HCT116 (cell line): ENCODE results near the gene SCN8A. TPM values are rescaled to one million over a fixed set of nuclear protein-coding genes. Genes with fewer than 3 reads are reported as not detected.

Experiments used
- ATAC-seq: fragments of 200-7000 bp; cut with Tn5 transposase; 2 replicates; pipeline ENCODE4 v1.9.1; 2020; ENCODE audit warnings: mild to moderate bottlenecking, moderate library complexity
- BruUV-seq: library from RNA; stranded (reverse); fragments of 400-500 nt; replicated peaks from 2 replicates; lab custom pipeline; 2021; lab: Mats Ljungman, UMichigan
- CTCF ChIA-PET: fragments of 300-600 bp; sonication (Branson Sonifier 250); formaldehyde crosslinking; loops from one replicate; lab custom pipeline; 2021; ENCODE audit warnings: antibody characterized with exemption; lab: Charles Lee
- POLR2A ChIA-PET: fragments of 300-600, 350-600 bp; sonication (Branson Sonifier 250); formaldehyde crosslinking; loops from one replicate; lab custom pipeline; 2021; ENCODE audit warnings: antibody characterized with exemption; lab: Charles Lee
- RAD21 ChIA-PET, 2 experiments: fragments of 300-600 bp; sonication (Branson Sonifier 250); formaldehyde crosslinking; loops; one replicate each; lab custom pipeline; 2023; ENCODE audit warnings: low total read pairs in 2 of 2; ENCODE audit not compliant: uncharacterized antibody in 2 of 2, unreplicated experiment in 2 of 2, low non-redundant PET in 1 of 2; lab: Charles Lee
- DNase-seq: peaks from one replicate; pipeline ENCODE4 v3.0.0-alpha.2; 2010; ENCODE audit warnings: low read depth, low spot score
- H2AFZ ChIP-seq: fragments of 200-600 bp; shearing (Covaris generic), sonication (generic); 2 replicates; pipeline ENCODE4 v1.6.1; 2017; ENCODE audit warnings: low read depth, mixed run types, mixed read lengths, antibody characterized with exemption, low read length; ENCODE audit not compliant: poor library complexity, severe bottlenecking
- H3K27ac ChIP-seq: 2 replicates; pipeline ENCODE4 v1.5.1; 2012; ENCODE audit warnings: low read depth, low read length
- H3K27me3 ChIP-seq: fragments of 200-600 bp; sonication (generic); 2 replicates; pipeline ENCODE4 v1.6.1; 2016; ENCODE audit warnings: mixed run types, low read length, mixed read lengths; ENCODE audit not compliant: insufficient read depth
- H3K36me3 ChIP-seq, 2 experiments: fragments of 200-500 bp in 1 of 2; fragments of 200-600 bp in 1 of 2; sonication (Bioruptor generic) in 1 of 2; sonication (generic) in 1 of 2; 2 replicates each; pipeline versions ENCODE4 v1.5.1 to v1.6.1; 2014 to 2016; ENCODE audit warnings: low read length in 2 of 2, inconsistent platforms in 1 of 2, mixed read lengths in 1 of 2, mixed run types in 1 of 2; ENCODE audit not compliant: insufficient read depth in 2 of 2, control insufficient read depth in 1 of 2
- H3K4me1 ChIP-seq, 2 experiments: fragments of 200-600 bp in 1 of 2; sonication (generic) in 1 of 2; 2 replicates each; pipeline versions ENCODE4 v1.5.1 to v1.6.1; 2012 to 2017; ENCODE audit warnings: low read length in 2 of 2, inconsistent platforms in 1 of 2, mild to moderate bottlenecking in 1 of 2, mixed read lengths in 1 of 2, mixed run types in 1 of 2, moderate library complexity in 1 of 2; ENCODE audit not compliant: insufficient read depth in 2 of 2, control insufficient read depth in 1 of 2
- H3K4me2 ChIP-seq: fragments of 200-600 bp; sonication (generic); 2 replicates; pipeline ENCODE4 v1.6.1; 2017; ENCODE audit warnings: mixed run types, low read length, mixed read lengths
- H3K4me3 ChIP-seq, 2 experiments: fragments of 200-600 bp in 1 of 2; sonication (generic) in 1 of 2; replicated peaks in 1 of 2; 2 replicates each; pipeline ENCODE4 v1.5.1; 2011 to 2016; ENCODE audit warnings: low read length in 2 of 2, control low read depth in 1 of 2, low read depth in 1 of 2, mild to moderate bottlenecking in 1 of 2, mixed read lengths in 1 of 2, mixed run types in 1 of 2
- H3K79me2 ChIP-seq: fragments of 200-600 bp; sonication (generic); 2 replicates; pipeline ENCODE4 v1.6.1; 2017; ENCODE audit warnings: mild to moderate bottlenecking, mixed run types, low read length, moderate library complexity, mixed read lengths; ENCODE audit not compliant: insufficient read depth
- H3K9ac ChIP-seq: fragments of 200-600 bp; sonication (generic); 2 replicates; pipeline ENCODE4 v1.6.1; 2016; ENCODE audit warnings: low read length, mixed read lengths
- H3K9me2 ChIP-seq: fragments of 200-600 bp; sonication (generic), shearing (Covaris generic); 2 replicates; pipeline ENCODE4 v1.6.1; 2017; ENCODE audit warnings: mixed run types, mild to moderate bottlenecking, moderate library complexity; ENCODE audit not compliant: insufficient read depth
- H3K9me3 ChIP-seq, 2 experiments: fragments of 200-500 bp in 1 of 2; fragments of 200-600 bp in 1 of 2; sonication (Bioruptor generic) in 1 of 2; sonication (generic) in 1 of 2; 2 replicates each; pipeline ENCODE4 v1.6.1; 2014 to 2017; ENCODE audit warnings: low read length in 2 of 2, mixed read lengths in 2 of 2, inconsistent platforms in 1 of 2, low read depth in 1 of 2, mild to moderate bottlenecking in 1 of 2, mixed run types in 1 of 2, moderate library complexity in 1 of 2; ENCODE audit not compliant: control insufficient read depth in 1 of 2, insufficient read depth in 1 of 2
- H4K20me1 ChIP-seq: fragments of 200-600 bp; sonication (generic), shearing (Covaris generic); 2 replicates; pipeline ENCODE4 v1.6.1; 2017; ENCODE audit warnings: mixed run types, mild to moderate bottlenecking, moderate library complexity; ENCODE audit not compliant: insufficient read depth
- ATF3 ChIP-seq: IDR thresholded peaks from 2 replicates; pipeline ENCODE4 v1.6.1; 2012
- CBX3 ChIP-seq: IDR thresholded peaks from 2 replicates; pipeline ENCODE4 v1.6.1; 2012; ENCODE audit warnings: low read depth
- CTCF ChIP-seq, 3 experiments: fragments of 200-600 bp in 1 of 3; sonication (generic) in 1 of 3; IDR thresholded peaks in 2 of 3; conservative IDR thresholded peaks in 1 of 3; 2 replicates each; pipeline ENCODE4 v1.5.1; 2012 to 2017; ENCODE audit warnings: low read depth in 2 of 3, low read length in 2 of 3, antibody characterized with exemption in 1 of 3, borderline replicate concordance in 1 of 3, control low read depth in 1 of 3, mild to moderate bottlenecking in 1 of 3, mixed read lengths in 1 of 3, mixed run types in 1 of 3, moderate library complexity in 1 of 3; ENCODE audit not compliant: insufficient read depth in 1 of 3
- EZH2 ChIP-seq: fragments of 200-600 bp; sonication (generic); IDR thresholded peaks from 2 replicates; pipeline ENCODE4 v1.6.1; 2017; ENCODE audit warnings: antibody characterized with exemption, mixed run types
- EZH2phosphoT487 ChIP-seq: fragments of 200-600 bp; IDR thresholded peaks from 2 replicates; pipeline ENCODE4 v1.6.1; 2018; ENCODE audit warnings: antibody characterized with exemption, borderline replicate concordance
- MAX ChIP-seq: IDR thresholded peaks from 2 replicates; pipeline ENCODE4 v1.6.1; 2012
- POLR2A ChIP-seq: IDR thresholded peaks from 2 replicates; pipeline ENCODE4 v1.7.0; 2011; ENCODE audit warnings: borderline replicate concordance; ENCODE audit not compliant: insufficient read depth, insufficient read length; ENCODE audit errors: extremely low read depth
- RAD21 ChIP-seq: IDR thresholded peaks from 2 replicates; pipeline ENCODE4 v1.6.1; 2012; ENCODE audit warnings: low read depth, mild to moderate bottlenecking
- REST ChIP-seq: IDR thresholded peaks from 2 replicates; pipeline ENCODE4 v1.6.1; 2012; ENCODE audit warnings: low read depth
- SRF ChIP-seq: IDR thresholded peaks from 2 replicates; pipeline ENCODE4 v1.6.1; 2012; ENCODE audit warnings: low read depth
- TCF7L2 ChIP-seq: IDR thresholded peaks from 2 replicates; pipeline ENCODE4 v1.7.0; 2011; ENCODE audit warnings: borderline replicate concordance, inconsistent platforms; ENCODE audit not compliant: insufficient read depth, insufficient read length; ENCODE audit errors: extremely low read depth
- YY1 ChIP-seq: IDR thresholded peaks from 2 replicates; pipeline ENCODE4 v1.6.1; 2011; ENCODE audit warnings: low read length, low read depth, moderate library complexity, mild to moderate bottlenecking; ENCODE audit not compliant: insufficient replicate concordance; ENCODE audit errors: extremely low read depth
- intact Hi-C: fragments of 100-400 bp; cut with micrococcal nuclease; formaldehyde crosslinking; loops from 2 replicates; pipeline ENCODE4 v1.10.0; 2022
- total RNA-seq: library from RNA; stranded (reverse); gene quantifications from one replicate; pipeline ENCODE4 v1.2.1, GENCODE V29; 2021; ENCODE audit not compliant: unreplicated experiment

The SCN8A gene
- total RNA-seq, 1 experiment from 2014 or later = 7.1 TPM

GRCh38 chr12:51832354-51833107 lies 241.5 kb downstream of the SCN8A start:
- no peak for TF ChIP-seq EZH2
- TF ChIP-seq TCF7L2 = no peak
- TF ChIP-seq POLR2A = no peak
- TF ChIP-seq RAD21 = no peak
- no peak for TF ChIP-seq REST
- no peak for TF ChIP-seq MAX
- no peak for TF ChIP-seq SRF
- TF ChIP-seq CTCF (IDR thresholded peaks at IDR 0.05 in 2 of 3, conservative IDR thresholded peaks at IDR 0.05 in 1 of 3; ENCODE audit: borderline replicate concordance in 1 of 3, insufficient read depth in 1 of 3, low read depth in 2 of 3, low read length in 2 of 3) = no peak
- no peak for TF ChIP-seq YY1
- TF ChIP-seq ATF3 = no peak
- TF ChIP-seq CBX3 = no peak
- TF ChIP-seq EZH2phosphoT487 = no peak
- Histone ChIP-seq H3K4me2 (no peak overlapping the region), H3K9ac (no peak overlapping the region), H4K20me1 (no peaks in the 10 kb centered on the region), H3K4me1 (peaks cover 7 to 22% of the 10 kb centered on the region in 2 experiments), H3K4me3 (no peak overlapping the region), H3K36me3 (no peaks in the 10 kb centered on the region), H3K27me3 (peaks cover 24% of the 10 kb centered on the region; the same call in 1 of the 2 replicates), H3K27ac (no peak overlapping the region), H2AFZ (no peak overlapping the region), H3K79me2 (no peaks in the 10 kb centered on the region), H3K9me3 (no peaks in the 10 kb centered on the region), H3K9me2 (no peaks in the 10 kb centered on the region)
- RAD21 ChIA-PET = no interaction called here
- DNase-seq = no peak
- CTCF ChIA-PET = interaction anchor here (1.1 to 1.2 kb wide), 2 partner anchors 9 to 12 kb away, joined by 4 read pairs; no protein-coding TSS in a partner anchor
- intact Hi-C loops = no loop called here
- no peak for ATAC-seq
- BruUV-seq = no TSS peak
- POLR2A ChIA-PET = no interaction called here
